Uterus (tissue), 2 donors: ENCODE data around the gene PPP1R16B.

Experiments
- POLR2A ChIP-seq, 2 donors: fragments of 450-650 bp; IDR thresholded peaks; one replicate each; pipeline ENCODE4 v1.6.1; 2016; ENCODE audit warnings: antibody characterized with exemption in 2 of 2, mild to moderate bottlenecking in 1 of 2, moderate library complexity in 1 of 2
- TF ChIP-seq, protein P1 (sequence below), 4 experiments: fragments of 200-600 bp in 2 of 4; fragments of 450-650 bp in 2 of 4; sonication (generic) in 2 of 4; IDR thresholded peaks; one replicate each; pipeline ENCODE4 v1.5.1; 2016 to 2019; ENCODE audit warnings: antibody characterized with exemption in 4 of 4, mild to moderate bottlenecking in 2 of 4, moderate library complexity in 1 of 4

DNA sequence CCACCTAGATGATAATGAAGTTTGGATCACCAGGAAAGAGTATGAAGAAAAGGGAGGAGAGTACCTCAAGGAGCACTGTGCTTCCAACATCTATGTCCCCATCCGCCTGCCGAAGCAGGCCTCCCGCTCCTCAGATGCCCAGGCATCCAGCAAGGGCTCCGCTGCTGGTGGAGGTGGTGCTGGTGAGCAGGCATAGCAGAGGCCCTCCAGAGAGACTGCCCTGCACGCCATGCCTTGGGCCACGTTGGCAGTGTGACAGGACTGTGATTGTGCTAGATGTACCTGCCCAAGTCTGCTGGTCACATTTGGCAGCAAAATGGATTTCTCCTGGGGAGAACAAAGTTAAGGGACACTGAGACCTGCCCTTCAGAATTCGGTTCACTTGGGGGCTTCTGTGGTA, 33.9 kb upstream of the PPP1R16B start:
- TF ChIP-seq, protein P1, sequence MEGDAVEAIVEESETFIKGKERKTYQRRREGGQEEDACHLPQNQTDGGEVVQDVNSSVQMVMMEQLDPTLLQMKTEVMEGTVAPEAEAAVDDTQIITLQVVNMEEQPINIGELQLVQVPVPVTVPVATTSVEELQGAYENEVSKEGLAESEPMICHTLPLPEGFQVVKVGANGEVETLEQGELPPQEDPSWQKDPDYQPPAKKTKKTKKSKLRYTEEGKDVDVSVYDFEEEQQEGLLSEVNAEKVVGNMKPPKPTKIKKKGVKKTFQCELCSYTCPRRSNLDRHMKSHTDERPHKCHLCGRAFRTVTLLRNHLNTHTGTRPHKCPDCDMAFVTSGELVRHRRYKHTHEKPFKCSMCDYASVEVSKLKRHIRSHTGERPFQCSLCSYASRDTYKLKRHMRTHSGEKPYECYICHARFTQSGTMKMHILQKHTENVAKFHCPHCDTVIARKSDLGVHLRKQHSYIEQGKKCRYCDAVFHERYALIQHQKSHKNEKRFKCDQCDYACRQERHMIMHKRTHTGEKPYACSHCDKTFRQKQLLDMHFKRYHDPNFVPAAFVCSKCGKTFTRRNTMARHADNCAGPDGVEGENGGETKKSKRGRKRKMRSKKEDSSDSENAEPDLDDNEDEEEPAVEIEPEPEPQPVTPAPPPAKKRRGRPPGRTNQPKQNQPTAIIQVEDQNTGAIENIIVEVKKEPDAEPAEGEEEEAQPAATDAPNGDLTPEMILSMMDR (IDR thresholded peaks at IDR 0.05): no peak
- TF ChIP-seq POLR2A (IDR thresholded peaks at IDR 0.05): no peak
